ENCODE data around the gene PIGL.
"Not testable (repeated sequence)": the region's sequence is repeated elsewhere in the genome, so short reads cannot be mapped to it uniquely, and the experiment has no call there.

Gene PIGL

DNA sequence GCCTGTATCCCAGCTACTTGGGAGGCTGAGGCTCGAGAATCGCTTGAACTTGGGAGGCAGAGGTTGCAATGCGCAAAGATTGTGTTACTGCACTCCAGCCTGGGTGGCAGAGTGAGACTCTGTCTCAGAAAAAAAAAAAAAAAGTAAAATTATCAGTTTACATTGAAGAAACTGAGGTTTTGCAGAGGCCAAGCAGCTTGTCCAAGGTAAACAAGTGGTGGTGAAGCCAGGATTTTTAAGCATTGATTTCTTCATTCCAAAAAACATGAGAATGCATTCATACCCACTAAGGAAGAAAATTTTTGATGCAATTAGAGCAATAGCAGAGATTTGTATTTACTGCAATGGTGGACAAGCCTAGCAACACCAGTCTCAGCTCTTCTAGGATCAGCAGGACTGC is 83.5 kb downstream of the PIGL start:
- DNase-seq (ENCODE audit: insufficient read length, low spot score) = no peak
- TF ChIP-seq POLR2AphosphoS5 (IDR thresholded peaks at IDR 0.05; ENCODE audit: low read depth, low read length) (no peak), TAF1 (IDR thresholded peaks at IDR 0.05; ENCODE audit: low read depth, low read length) (no peak), SPI1 (IDR thresholded peaks at IDR 0.05; ENCODE audit: low read depth, low read length) (no peak), PAX5 (IDR thresholded peaks at IDR 0.05; ENCODE audit: insufficient read depth, low read length, severe bottlenecking) (no peak), POLR2A (IDR thresholded peaks at IDR 0.05; ENCODE audit: low read depth, low read length) (no peak), POU2F2 (IDR thresholded peaks at IDR 0.05; ENCODE audit: low read depth, low read length) (no peak)
- FAIRE-seq = no peak

DNA sequence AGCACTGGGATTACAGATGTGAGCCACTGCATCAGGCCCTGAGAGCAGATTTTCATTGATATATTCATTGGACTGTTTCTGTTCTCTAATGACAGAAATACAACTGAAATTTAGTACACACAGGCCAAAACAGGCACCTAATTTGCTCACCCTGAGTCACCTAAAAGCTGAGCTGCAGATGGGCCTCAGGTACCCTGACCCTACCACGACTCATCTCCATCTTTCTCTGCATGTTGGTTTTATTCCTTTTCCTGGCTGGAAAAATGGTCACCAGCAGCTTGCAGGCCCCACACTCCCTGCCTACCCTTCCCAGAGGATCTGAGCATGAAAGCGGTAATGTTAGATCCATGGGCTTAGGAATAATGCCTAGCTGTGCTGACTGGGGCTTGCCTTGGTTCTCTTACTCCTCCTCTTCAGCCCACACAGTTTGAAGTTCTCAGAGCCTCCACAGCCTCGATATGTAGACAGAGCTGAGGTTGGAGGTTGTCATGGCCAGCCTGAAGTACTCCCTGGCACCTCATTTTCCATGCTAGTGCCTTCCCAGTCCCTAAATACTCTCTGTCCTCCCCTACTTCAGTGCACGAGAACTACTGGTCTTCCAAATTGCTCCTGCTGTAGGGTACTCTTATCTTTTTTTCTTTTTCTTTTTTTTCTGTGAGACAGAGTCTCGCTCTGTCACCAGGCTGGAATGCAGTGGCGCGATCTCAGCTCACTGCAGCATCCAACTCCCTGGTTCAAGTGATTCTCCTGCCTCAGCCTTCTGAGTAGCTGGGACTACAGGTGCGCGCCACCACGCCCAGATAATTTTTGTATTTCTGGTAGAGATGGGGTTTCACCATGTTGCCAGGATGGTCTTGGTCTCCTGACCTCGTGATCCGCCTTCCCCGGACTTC is 85.2 kb downstream of the PIGL start:
- TF ChIP-seq PAX5 (IDR thresholded peaks at IDR 0.05; ENCODE audit: insufficient read depth, low read length, severe bottlenecking) (no peak), SPI1 (IDR thresholded peaks at IDR 0.05; ENCODE audit: low read depth, low read length) (no peak), POLR2AphosphoS5 (IDR thresholded peaks at IDR 0.05; ENCODE audit: low read depth, low read length) (no peak), POLR2A (IDR thresholded peaks at IDR 0.05; ENCODE audit: low read depth, low read length) (no peak), POU2F2 (IDR thresholded peaks at IDR 0.05; ENCODE audit: low read depth, low read length) (no peak), TAF1 (IDR thresholded peaks at IDR 0.05; ENCODE audit: low read depth, low read length) (no peak)
- DNase-seq (ENCODE audit: insufficient read length, low spot score) (no peak), FAIRE-seq (no peak)

DNA sequence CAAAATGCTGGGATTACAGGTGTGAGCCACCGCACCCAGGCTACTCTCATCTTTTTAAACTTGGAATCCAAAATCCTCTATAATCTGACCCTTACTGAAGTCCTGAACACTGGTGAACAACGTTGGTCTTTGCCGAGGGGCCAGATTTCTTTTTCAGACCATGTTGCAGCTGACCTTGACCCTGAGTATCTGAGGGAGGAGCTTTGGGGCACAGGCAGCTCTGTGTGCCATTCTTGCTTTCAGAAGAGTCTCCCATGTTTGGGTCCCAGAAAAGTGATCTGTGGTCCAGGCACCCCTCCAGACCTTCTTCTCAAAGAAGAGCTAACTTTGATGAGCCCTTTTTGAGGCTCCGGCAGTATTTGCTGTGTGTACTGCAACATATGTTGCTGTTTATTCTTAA is 85.8 kb downstream of the PIGL start:
- DNase-seq (ENCODE audit: insufficient read length, low spot score) = no peak
- no peak for FAIRE-seq
- TF ChIP-seq TAF1 (IDR thresholded peaks at IDR 0.05; ENCODE audit: low read depth, low read length) = no peak

DNA sequence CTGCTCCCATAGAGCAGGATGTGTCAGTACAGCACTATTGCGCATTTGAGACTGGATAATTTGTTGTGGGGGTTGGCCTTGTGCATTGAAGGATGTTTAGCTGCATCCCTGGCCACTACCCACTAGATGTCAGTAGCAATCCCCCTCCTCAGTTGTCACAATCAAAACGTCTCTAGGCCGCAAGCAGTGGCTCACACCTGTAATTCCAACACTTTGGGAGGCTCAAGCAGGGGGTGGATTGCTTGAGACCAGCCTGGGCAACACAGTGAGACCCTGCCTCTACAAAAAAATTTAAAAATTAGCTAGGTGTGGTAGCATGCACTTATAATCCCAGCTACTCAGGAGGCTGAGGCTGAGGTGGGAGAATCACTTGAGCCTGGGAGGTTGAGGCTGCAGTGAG is 87.8 kb downstream of the PIGL start:
- DNase-seq (ENCODE audit: insufficient read length, low spot score) (no peak), FAIRE-seq (peak; percentile 33)
- TF ChIP-seq POLR2A (IDR thresholded peaks at IDR 0.05; ENCODE audit: low read depth, low read length) = no peak

DNA sequence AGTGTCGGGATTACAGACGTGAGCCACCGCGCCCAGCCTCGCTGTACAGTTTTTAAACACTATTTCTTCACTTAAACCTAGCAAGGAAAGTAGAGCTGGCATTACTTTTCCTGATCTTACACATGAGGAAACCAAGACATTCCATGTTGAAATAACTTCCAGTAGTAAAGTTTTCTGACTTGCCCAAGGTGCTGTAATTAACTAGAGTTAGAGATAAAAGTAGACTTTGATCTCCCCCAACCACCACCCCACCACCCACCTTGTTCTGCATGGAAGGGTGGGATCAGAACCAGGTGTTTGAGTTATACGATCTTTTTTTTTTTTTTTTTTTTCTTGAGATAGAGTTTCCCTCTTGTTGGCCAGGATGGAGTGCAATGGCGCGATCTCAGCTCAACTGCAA is 89.2 kb downstream of the PIGL start:
- no peak for FAIRE-seq
- no peak for TF ChIP-seq POLR2AphosphoS5 (IDR thresholded peaks at IDR 0.05; ENCODE audit: low read depth, low read length)
- no peak for TF ChIP-seq SPI1 (IDR thresholded peaks at IDR 0.05; ENCODE audit: low read depth, low read length)
- TF ChIP-seq TAF1 (IDR thresholded peaks at IDR 0.05; ENCODE audit: low read depth, low read length) = no peak
- TF ChIP-seq POU2F2 (IDR thresholded peaks at IDR 0.05; ENCODE audit: low read depth, low read length) = no peak
- no peak for TF ChIP-seq POLR2A (IDR thresholded peaks at IDR 0.05; ENCODE audit: low read depth, low read length)
- no peak for TF ChIP-seq PAX5 (IDR thresholded peaks at IDR 0.05; ENCODE audit: insufficient read depth, low read length, severe bottlenecking)
- DNase-seq (ENCODE audit: insufficient read length, low spot score) = no peak

DNA sequence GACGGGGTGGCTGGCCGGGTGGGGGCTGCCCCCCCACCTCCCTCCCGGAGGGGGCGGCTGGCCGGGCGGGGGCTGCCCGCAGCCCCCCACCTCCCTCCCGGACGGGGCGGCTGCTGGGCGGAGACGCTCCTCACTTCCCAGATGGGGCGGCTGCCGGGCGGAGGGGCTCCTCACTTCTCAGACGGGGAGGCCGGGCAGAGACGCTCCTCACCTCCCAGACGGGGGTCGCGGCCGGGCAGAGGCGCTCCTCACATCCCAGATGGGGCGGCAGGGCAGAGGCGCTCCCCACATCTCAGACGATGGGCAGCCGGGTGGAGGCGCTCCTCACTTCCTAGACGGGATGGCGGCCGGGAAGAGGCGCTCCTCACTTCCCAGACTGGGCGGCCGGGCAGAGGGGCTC is 95.1 kb downstream of the PIGL start:
- FAIRE-seq; DNase-seq (ENCODE audit: insufficient read length, low spot score): not testable (repeated sequence)

DNA sequence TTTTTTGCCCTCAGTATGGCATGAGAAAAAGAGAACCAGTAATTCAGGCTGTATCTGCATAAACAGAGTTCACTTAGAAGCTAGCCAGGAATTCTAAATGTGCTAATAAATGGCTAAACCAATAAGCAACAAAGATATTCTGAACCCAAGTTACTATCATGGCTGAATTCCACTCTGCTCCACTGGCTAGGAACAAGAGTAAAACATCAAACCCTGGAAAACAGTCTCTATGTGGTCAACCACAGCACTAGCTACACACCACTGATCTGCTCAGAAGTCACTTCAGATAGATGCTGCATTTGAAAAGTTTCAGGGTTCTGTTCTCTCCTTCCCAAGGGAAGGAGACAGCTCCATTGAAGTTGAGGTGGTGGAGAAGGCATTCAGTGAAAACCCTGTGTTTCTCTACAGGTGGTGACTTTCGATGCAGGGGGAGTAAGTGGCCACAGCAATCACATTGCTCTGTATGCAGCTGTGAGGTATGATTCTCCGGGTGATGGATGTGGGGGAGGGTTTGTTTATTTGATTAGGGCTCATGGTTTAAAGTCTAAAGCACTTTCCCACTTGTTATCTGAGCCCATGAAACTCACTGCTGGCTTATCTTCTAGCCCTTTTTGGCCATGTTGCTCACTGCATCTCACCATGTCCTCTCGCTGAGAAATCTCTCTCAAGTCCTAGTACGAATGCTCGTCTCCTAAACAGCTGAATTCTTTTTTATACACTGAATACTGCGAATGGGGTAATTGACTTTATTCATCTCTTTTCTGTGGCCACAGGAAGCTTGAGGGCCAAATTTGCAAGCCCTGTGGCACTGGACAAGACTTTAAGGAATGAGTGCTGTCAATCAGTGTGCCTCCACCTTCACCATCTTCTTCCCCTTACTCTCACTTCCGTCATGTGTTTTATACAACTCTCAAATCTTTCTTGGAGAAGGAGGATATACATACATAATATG is 96.4 kb downstream of the PIGL start:
- DNase-seq (ENCODE audit: insufficient read length, low spot score) = no peak
- TF ChIP-seq PAX5 (IDR thresholded peaks at IDR 0.05; ENCODE audit: insufficient read depth, low read length, severe bottlenecking) (no peak), POLR2AphosphoS5 (IDR thresholded peaks at IDR 0.05; ENCODE audit: low read depth, low read length) (no peak), TAF1 (IDR thresholded peaks at IDR 0.05; ENCODE audit: low read depth, low read length) (no peak), SPI1 (IDR thresholded peaks at IDR 0.05; ENCODE audit: low read depth, low read length) (no peak), POU2F2 (IDR thresholded peaks at IDR 0.05; ENCODE audit: low read depth, low read length) (no peak), POLR2A (IDR thresholded peaks at IDR 0.05; ENCODE audit: low read depth, low read length) (no peak)
- FAIRE-seq = no peak

DNA sequence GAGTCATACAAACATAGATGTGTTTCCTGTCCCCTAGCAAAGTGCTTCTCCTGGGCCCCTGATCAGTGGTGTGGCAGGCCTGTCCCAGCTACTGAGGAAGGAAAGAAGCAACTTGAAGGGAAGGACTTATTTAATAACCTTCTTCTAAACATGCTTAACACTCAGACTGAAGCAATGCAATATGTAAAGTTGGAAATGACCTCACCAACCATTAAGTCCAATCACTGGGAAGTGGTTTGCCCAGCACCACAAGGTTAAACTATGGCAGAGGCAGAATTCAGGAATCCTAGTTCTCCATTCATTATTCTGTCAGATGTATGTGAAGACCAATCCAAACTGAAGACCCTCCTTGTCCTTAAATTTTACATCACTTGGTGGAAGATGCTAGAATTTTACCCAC is 97.2 kb downstream of the PIGL start:
- DNase-seq (ENCODE audit: insufficient read length, low spot score) = no peak
- no peak for TF ChIP-seq POLR2AphosphoS5 (IDR thresholded peaks at IDR 0.05; ENCODE audit: low read depth, low read length)
- no peak for TF ChIP-seq TAF1 (IDR thresholded peaks at IDR 0.05; ENCODE audit: low read depth, low read length)
- no peak for TF ChIP-seq POU2F2 (IDR thresholded peaks at IDR 0.05; ENCODE audit: low read depth, low read length)
- TF ChIP-seq PAX5 (IDR thresholded peaks at IDR 0.05; ENCODE audit: insufficient read depth, low read length, severe bottlenecking) = no peak
- TF ChIP-seq POLR2A (IDR thresholded peaks at IDR 0.05; ENCODE audit: low read depth, low read length) = no peak
- TF ChIP-seq SPI1 (IDR thresholded peaks at IDR 0.05; ENCODE audit: low read depth, low read length) = no peak
- no peak for FAIRE-seq

DNA sequence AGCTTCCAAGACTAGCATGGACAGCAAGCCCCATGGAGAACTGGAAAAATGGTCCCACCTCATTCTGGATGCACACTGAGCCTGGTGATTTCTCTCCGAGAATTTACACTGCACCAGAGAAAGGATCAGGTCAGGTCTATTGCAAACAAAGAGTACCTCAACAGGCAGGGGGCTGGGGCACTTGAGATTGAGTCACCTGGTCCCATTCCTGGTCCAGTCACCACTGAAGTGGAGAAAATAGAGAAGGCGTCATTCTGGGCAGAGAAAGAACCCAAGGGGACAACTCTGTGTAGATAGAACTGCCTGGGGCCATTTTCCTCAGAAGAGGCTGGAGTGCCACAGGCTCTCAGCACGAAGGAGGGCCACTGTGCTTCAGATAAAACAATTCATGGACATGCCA is 97.8 kb downstream of the PIGL start:
- FAIRE-seq (no peak), DNase-seq (ENCODE audit: insufficient read length, low spot score) (no peak)
- no peak for TF ChIP-seq POLR2AphosphoS5 (IDR thresholded peaks at IDR 0.05; ENCODE audit: low read depth, low read length)
- no peak for TF ChIP-seq SPI1 (IDR thresholded peaks at IDR 0.05; ENCODE audit: low read depth, low read length)
- no peak for TF ChIP-seq PAX5 (IDR thresholded peaks at IDR 0.05; ENCODE audit: insufficient read depth, low read length, severe bottlenecking)
- no peak for TF ChIP-seq TAF1 (IDR thresholded peaks at IDR 0.05; ENCODE audit: low read depth, low read length)
- TF ChIP-seq POLR2A (IDR thresholded peaks at IDR 0.05; ENCODE audit: low read depth, low read length) = no peak
- no peak for TF ChIP-seq POU2F2 (IDR thresholded peaks at IDR 0.05; ENCODE audit: low read depth, low read length)

DNA sequence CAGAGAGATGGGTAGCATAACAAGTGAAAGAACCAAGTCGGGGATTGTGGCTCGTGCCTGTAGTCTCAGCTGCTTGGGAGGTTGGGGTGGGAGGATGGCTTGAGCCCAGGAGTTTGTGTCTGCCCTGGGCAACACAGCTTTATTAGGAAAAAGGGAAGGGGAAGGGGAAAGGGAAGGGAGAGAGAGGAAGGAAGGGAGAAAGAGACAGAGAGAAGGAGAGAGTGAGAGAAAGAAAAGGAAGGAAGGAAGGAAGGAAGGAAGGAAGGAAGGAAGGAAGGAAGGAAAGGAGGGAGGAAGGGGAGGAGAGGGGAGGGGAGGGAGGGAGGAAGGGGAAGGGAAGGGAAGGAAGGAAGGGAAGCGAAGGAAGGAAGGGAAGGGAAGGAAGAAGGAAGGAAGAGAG is 103.0 kb downstream of the PIGL start:
- FAIRE-seq (no peak), DNase-seq (ENCODE audit: insufficient read length, low spot score) (no peak)
- no peak for TF ChIP-seq PAX5 (IDR thresholded peaks at IDR 0.05; ENCODE audit: insufficient read depth, low read length, severe bottlenecking)
- no peak for TF ChIP-seq POLR2AphosphoS5 (IDR thresholded peaks at IDR 0.05; ENCODE audit: low read depth, low read length)
- TF ChIP-seq POU2F2 (IDR thresholded peaks at IDR 0.05; ENCODE audit: low read depth, low read length) = no peak
- no peak for TF ChIP-seq SPI1 (IDR thresholded peaks at IDR 0.05; ENCODE audit: low read depth, low read length)
- no peak for TF ChIP-seq POLR2A (IDR thresholded peaks at IDR 0.05; ENCODE audit: low read depth, low read length)

Measured in GM12891 (cell line).